ENCODE measurements around the gene IL12B. TPM values are rescaled to one million over a fixed set of nuclear protein-coding genes. Genes with fewer than 3 reads are reported as not detected.
A peak's percentile ranks its signal among the peaks of the same experiment; 100 is the strongest.
"Not testable (repeated sequence)": the region's sequence is repeated elsewhere in the genome, so short reads cannot be mapped to it uniquely, and the experiment has no call there.

IL12B gene
- total RNA-seq, 1 donor from 2014 or later: 0.08 TPM

- ATAC-seq: no peak
Observed at GRCh38 chr5:159290741-159291140, 39.5 kb downstream of the IL12B start.

GRCh38 chr5:159286420-159287035, 43.8 kb downstream of the IL12B start:
- ATAC-seq: peak; percentile 52

GRCh38 chr5:159274676-159275075, 55.6 kb downstream of the IL12B start:
- no peak for ATAC-seq

GRCh38 chr5:159273923-159274322, 56.4 kb downstream of the IL12B start:
- peak; percentile 84 for ATAC-seq

GRCh38 chr5:159269723-159270122, 60.6 kb downstream of the IL12B start:
- ATAC-seq: no peak

GRCh38 chr5:159266764-159267163, 63.5 kb downstream of the IL12B start:
- ATAC-seq: not testable (repeated sequence)

Other genes with a start within 250 kb of the IL12B start
- gene EBF1, start 230.6 kb downstream of the IL12B start, total RNA-seq: 2.3 TPM
- 111 TPM for gene RNF145, start 120.9 kb downstream of the IL12B start, total RNA-seq
- 24.0 TPM for gene UBLCP1, start 67.2 kb downstream of the IL12B start, total RNA-seq

Data from esophagus mucosa (tissue), 1 donor.